Endothelial cell of umbilical vein (primary cell): Measurements from ENCODE around the gene SCG3. TPM values are rescaled to one million over a fixed set of nuclear protein-coding genes. Genes with fewer than 3 reads are reported as not detected.

Experiments used
- BruUV-seq: library from RNA; stranded (reverse); fragments of 400-500 nt; replicated peaks from 2 replicates; lab custom pipeline; 2021; lab: Mats Ljungman, UMichigan
- CTCF ChIA-PET: fragments of 300-600, 350-600 bp; sonication (Branson Sonifier 250); formaldehyde crosslinking; loops from one replicate; lab custom pipeline; 2021; ENCODE audit warnings: antibody characterized with exemption, inconsistent platforms; lab: Charles Lee
- POLR2A ChIA-PET: fragments of 300-600, 350-600 bp; sonication (Branson Sonifier 250); formaldehyde crosslinking; loops from one replicate; lab custom pipeline; 2021; ENCODE audit warnings: antibody characterized with exemption, inconsistent platforms; lab: Charles Lee
- DNase-seq: peaks from one replicate; pipeline ENCODE4 v3.0.0-alpha.2; 2011; ENCODE audit warnings: low read depth, low spot score
- FAIRE-seq: peaks from 2 replicates; lab custom pipeline; 2011; peaks lifted over from hg19 to GRCh38; lab: Jason Lieb, UNC
- H2AFZ ChIP-seq: 2 replicates; pipeline ENCODE4 v1.6.0; 2012; ENCODE audit warnings: low read depth, low read length, control low read depth, inconsistent platforms
- H3K27ac ChIP-seq: 2 replicates; pipeline ENCODE4 v1.5.1; 2011; ENCODE audit warnings: low read depth, mild to moderate bottlenecking, control low read depth, low read length, moderate library complexity; ENCODE audit not compliant: insufficient read depth
- H3K27me3 ChIP-seq, 2 experiments: 2 replicates each; pipeline versions ENCODE4 v1.6.0 to v1.6.1; 2011; ENCODE audit warnings: low read length in 2 of 2, mixed read lengths in 1 of 2; ENCODE audit not compliant: control insufficient read depth in 2 of 2, insufficient read depth in 2 of 2
- H3K36me3 ChIP-seq, 2 experiments: 2 replicates in 1 of 2; 3 replicates in 1 of 2; pipeline ENCODE4 v1.5.1; 2011; ENCODE audit warnings: low read length in 2 of 2, mild to moderate bottlenecking in 1 of 2, moderate library complexity in 1 of 2; ENCODE audit not compliant: control insufficient read depth in 2 of 2, insufficient read depth in 2 of 2; ENCODE audit errors: extremely low read depth in 1 of 2
- H3K4me1 ChIP-seq: 3 replicates; pipeline ENCODE4 v1.5.1; 2011; ENCODE audit warnings: mild to moderate bottlenecking, low read length; ENCODE audit not compliant: control insufficient read depth, insufficient read depth; ENCODE audit errors: extremely low read depth
- H3K4me2 ChIP-seq: 2 replicates; pipeline ENCODE4 v1.6.1; 2011; ENCODE audit warnings: low read length, control low read depth, mixed read lengths; ENCODE audit not compliant: insufficient read depth
- H3K4me3 ChIP-seq, 3 experiments: fragments of 200-600 bp in 1 of 3; sonication (generic), shearing (Covaris generic) in 1 of 3; replicated peaks in 1 of 3; 2 replicates each; pipeline ENCODE4 v1.5.1; 2011 to 2016; ENCODE audit warnings: control low read depth in 3 of 3, low read length in 3 of 3, mild to moderate bottlenecking in 2 of 3, inconsistent platforms in 1 of 3, low read depth in 1 of 3, moderate library complexity in 1 of 3; ENCODE audit not compliant: insufficient read depth in 1 of 3
- H3K79me2 ChIP-seq: 2 replicates; pipeline ENCODE4 v1.6.0; 2012; ENCODE audit warnings: low read length, inconsistent platforms; ENCODE audit not compliant: control insufficient read depth, insufficient read depth
- H3K9ac ChIP-seq: replicated peaks from 2 replicates; pipeline ENCODE3; 2011; ENCODE audit warnings: low read length, control low read depth; ENCODE audit not compliant: insufficient read depth; ENCODE audit errors: extremely low read depth
- H3K9me1 ChIP-seq: replicated peaks from 3 replicates; pipeline ENCODE4 v1.6.0; 2011; ENCODE audit warnings: mild to moderate bottlenecking, low read length; ENCODE audit not compliant: control insufficient read depth, insufficient read depth; ENCODE audit errors: extremely low read depth
- H3K9me3 ChIP-seq: replicated peaks from 2 replicates; pipeline ENCODE4 v1.5.1; 2012; ENCODE audit warnings: low read length, inconsistent platforms; ENCODE audit not compliant: control insufficient read depth, insufficient read depth
- H4K20me1 ChIP-seq: replicated peaks from 2 replicates; pipeline ENCODE3; 2011; ENCODE audit warnings: mild to moderate bottlenecking, low read length; ENCODE audit not compliant: control insufficient read depth, insufficient read depth; ENCODE audit errors: extremely low read depth
- EZH2 ChIP-seq: IDR thresholded peaks from 2 replicates; pipeline ENCODE4 v1.6.1; 2012; ENCODE audit warnings: borderline replicate concordance, low read depth, mild to moderate bottlenecking, moderate library complexity, low read length, inconsistent platforms; ENCODE audit not compliant: severe bottlenecking
- FOS ChIP-seq: IDR thresholded peaks from 2 replicates; pipeline ENCODE4 v1.6.1; 2011; ENCODE audit warnings: mild to moderate bottlenecking, low read length, moderate library complexity, borderline replicate concordance; ENCODE audit not compliant: insufficient read depth
- GATA2 ChIP-seq: IDR thresholded peaks from 2 replicates; pipeline ENCODE4 v1.7.0; 2011; ENCODE audit warnings: low read depth, mild to moderate bottlenecking, moderate library complexity, mixed read lengths, low read length; ENCODE audit not compliant: insufficient read length, insufficient read depth
- JUN ChIP-seq: IDR thresholded peaks from 2 replicates; pipeline ENCODE4 v1.6.1; 2011; ENCODE audit warnings: borderline replicate concordance, low read depth; ENCODE audit not compliant: insufficient read length, insufficient read depth
- MYC ChIP-seq: IDR thresholded peaks from one replicate; pipeline ENCODE4 v1.6.1; 2011; ENCODE audit warnings: mild to moderate bottlenecking, low read depth, low read length
- POLR2A ChIP-seq: IDR thresholded peaks from 2 replicates; pipeline ENCODE4 v1.6.1; 2012; ENCODE audit warnings: low read depth, mild to moderate bottlenecking, control low read depth, low read length
- POLR2AphosphoS5 ChIP-seq: IDR thresholded peaks from 2 replicates; pipeline ENCODE4 v1.6.1; 2012; ENCODE audit warnings: low read depth, mild to moderate bottlenecking, control low read depth, low read length, moderate library complexity; ENCODE audit not compliant: insufficient read depth
- dilution Hi-C: fragments of 300-500 bp; cut with MboI; formaldehyde crosslinking; loops from one replicate; pipeline ENCODE4 v1.15.0; 2019; ENCODE audit warnings: low sequenced_read_pairs; ENCODE audit not compliant: extremely low pct_ligation_motif_present
- intact Hi-C: fragments of 100-400 bp; cut with micrococcal nuclease; formaldehyde crosslinking; loops from one replicate; pipeline ENCODE4 v1.10.0; 2022
- polyA plus RNA-seq, 4 experiments: library from polyadenylated mRNA; depleted of rRNA in 3 of 4; stranded (reverse) in 3 of 4; unstranded in 1 of 4; fragments of >200 nt; gene quantifications; 2 replicates each; pipeline versions ENCODE4 v1.2.1 to v1.2.3, GENCODE V29; 2011 to 2012; ENCODE audit warnings: missing spikeins in 1 of 4
- total RNA-seq: library from RNA; stranded (reverse); gene quantifications from 2 replicates; pipeline ENCODE4 v1.2.3, GENCODE V29; 2021
- TF ChIP-seq, protein P1 (sequence below), 2 donors: IDR thresholded peaks; 1 replicate in 1 of 2; 2 replicates in 1 of 2; pipeline ENCODE4 v1.5.1; 2011; ENCODE audit warnings: low read length in 2 of 2, mild to moderate bottlenecking in 2 of 2, moderate library complexity in 2 of 2, control low read depth in 1 of 2, inconsistent platforms in 1 of 2, low read depth in 1 of 2; ENCODE audit not compliant: insufficient read depth in 1 of 2; ENCODE audit errors: extremely low read depth in 1 of 2
- TF ChIP-seq, protein P2 (sequence below): IDR thresholded peaks from 2 replicates; pipeline ENCODE4 v1.6.1; 2011; ENCODE audit not compliant: insufficient read depth, insufficient read length

Gene SCG3
- total and polyA plus RNA-seq, 2 donors (not counting 3 experiments of a cell fraction or from before 2014, with no cell fraction given), result not detected

DNA sequence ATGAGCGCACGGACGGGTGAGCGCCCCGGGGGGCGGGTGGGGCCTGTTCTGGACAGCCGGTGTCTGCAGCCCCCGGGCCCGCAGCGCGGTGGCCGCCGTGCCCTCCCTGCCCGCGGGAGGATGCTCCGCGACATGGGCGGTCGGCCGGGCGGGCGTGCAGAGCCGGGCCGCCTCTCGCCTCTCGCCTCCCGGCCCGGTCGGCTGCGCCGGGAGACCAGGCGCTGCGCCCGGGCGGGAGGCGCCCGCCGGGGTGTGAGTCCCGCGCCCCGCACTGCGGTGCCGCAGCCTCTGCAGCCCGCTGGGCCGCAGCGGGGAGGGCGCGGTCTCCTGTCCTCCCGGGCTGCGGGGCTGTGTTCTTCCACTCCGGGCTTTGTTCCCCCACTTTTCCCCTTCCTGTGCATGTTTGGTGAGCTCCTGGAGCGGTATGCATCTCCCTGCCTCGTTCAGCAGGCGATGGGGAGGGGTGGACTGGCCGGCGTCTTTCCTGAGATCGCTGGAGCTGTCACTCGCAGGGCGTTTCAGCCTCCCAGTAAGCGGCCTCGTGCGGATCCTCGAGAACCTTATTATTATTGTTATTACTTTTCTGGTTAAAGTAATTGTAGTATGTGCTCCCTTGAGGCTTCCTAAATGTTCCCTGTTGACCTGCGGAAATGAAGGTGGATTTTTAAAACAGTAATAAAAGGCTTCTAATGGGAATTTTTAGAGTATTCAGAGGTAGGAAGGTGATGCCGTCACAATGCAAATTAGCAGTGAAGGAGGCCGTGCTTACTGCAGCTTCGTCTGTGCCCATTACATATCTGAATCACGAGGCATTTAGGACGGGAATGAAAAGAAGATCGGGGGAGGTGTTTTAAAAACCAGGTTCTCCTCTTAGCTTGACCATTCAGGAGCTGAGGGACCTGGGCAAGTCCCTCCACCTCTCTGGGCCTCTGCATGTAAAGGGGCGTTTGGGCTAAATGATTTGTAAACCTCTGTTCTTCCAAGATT lies 70.7 kb downstream of the SCG3 start:
- DNase-seq (peak; percentile 24), FAIRE-seq (no peak)
- no peaks in the 10 kb centered on the region for H4K20me1 ChIP-seq
- peaks cover 3% of the 10 kb centered on the region for H3K4me1 ChIP-seq
- TF ChIP-seq, protein P1, sequence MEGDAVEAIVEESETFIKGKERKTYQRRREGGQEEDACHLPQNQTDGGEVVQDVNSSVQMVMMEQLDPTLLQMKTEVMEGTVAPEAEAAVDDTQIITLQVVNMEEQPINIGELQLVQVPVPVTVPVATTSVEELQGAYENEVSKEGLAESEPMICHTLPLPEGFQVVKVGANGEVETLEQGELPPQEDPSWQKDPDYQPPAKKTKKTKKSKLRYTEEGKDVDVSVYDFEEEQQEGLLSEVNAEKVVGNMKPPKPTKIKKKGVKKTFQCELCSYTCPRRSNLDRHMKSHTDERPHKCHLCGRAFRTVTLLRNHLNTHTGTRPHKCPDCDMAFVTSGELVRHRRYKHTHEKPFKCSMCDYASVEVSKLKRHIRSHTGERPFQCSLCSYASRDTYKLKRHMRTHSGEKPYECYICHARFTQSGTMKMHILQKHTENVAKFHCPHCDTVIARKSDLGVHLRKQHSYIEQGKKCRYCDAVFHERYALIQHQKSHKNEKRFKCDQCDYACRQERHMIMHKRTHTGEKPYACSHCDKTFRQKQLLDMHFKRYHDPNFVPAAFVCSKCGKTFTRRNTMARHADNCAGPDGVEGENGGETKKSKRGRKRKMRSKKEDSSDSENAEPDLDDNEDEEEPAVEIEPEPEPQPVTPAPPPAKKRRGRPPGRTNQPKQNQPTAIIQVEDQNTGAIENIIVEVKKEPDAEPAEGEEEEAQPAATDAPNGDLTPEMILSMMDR (IDR thresholded peaks at IDR 0.05; ENCODE audit: extremely low read depth in 1 of 2, insufficient read depth in 1 of 2, low read depth in 1 of 2, low read length in 2 of 2), result no peak
- TF ChIP-seq POLR2A, result no peak
- no peak for TF ChIP-seq GATA2
- no peak for TF ChIP-seq POLR2AphosphoS5
- TF ChIP-seq JUN, result no peak
- no peak for TF ChIP-seq EZH2
- no peak for TF ChIP-seq MYC
- TF ChIP-seq, protein P2, sequence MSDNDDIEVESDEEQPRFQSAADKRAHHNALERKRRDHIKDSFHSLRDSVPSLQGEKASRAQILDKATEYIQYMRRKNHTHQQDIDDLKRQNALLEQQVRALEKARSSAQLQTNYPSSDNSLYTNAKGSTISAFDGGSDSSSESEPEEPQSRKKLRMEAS, result no peak
- no peak for TF ChIP-seq FOS
- H3K9ac ChIP-seq, result no peak overlapping the region
- no peaks in the 10 kb centered on the region for H3K9me3 ChIP-seq
- H3K27ac ChIP-seq, result no peak overlapping the region
- no peaks in the 10 kb centered on the region for H3K36me3 ChIP-seq
- dilution Hi-C loops (no loop called here), intact Hi-C loops (loop anchor here (1.0 kb wide), 1 partner anchor 24 kb away; no protein-coding TSS in a partner anchor)
- H3K4me2 ChIP-seq, result peak overlapping the region; percentile 43
- H3K4me3 ChIP-seq, result peak overlapping the region; percentile 26 to 54 (median 40)
- H3K9me1 ChIP-seq, result no peaks in the 10 kb centered on the region
- ChIA-PET CTCF (interaction anchor here (1.4 to 1.7 kb wide), 3 partner anchors 18 to 102 kb away, joined by 4 to 11 read pairs (median 9); no protein-coding TSS in a partner anchor), POLR2A (no interaction called here)
- H3K79me2 ChIP-seq, result no peaks in the 10 kb centered on the region
- BruUV-seq, result no TSS peak
- peaks cover 65% of the 10 kb centered on the region in 2 experiments for H3K27me3 ChIP-seq
- peak overlapping the region; percentile 58 for H2AFZ ChIP-seq
